ENCODE data around the gene S100A10.

The S100A10 gene

DNA sequence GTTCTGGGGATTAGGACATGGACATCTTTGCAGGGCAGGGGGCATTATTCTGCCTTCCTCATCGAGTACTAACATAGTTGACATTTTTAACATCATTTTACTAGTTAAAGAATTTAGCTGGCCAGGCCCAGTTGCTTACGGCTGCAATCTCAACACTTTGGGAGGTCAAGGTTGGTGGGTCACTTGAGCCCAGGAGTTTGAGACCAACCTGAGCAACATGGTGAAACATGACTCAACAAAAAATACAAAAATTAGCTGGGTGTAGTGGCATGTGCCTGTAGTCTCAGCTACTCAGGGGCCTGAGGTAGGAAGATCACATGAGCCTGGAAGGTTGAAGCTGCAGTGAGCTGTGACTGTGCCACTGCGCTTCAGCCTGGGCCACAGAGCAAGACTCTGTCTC lies 54.5 kb downstream of the S100A10 start:
- no peak for DNase-seq (ENCODE audit: low read depth in 2 of 2, low spot score in 1 of 2)

DNA sequence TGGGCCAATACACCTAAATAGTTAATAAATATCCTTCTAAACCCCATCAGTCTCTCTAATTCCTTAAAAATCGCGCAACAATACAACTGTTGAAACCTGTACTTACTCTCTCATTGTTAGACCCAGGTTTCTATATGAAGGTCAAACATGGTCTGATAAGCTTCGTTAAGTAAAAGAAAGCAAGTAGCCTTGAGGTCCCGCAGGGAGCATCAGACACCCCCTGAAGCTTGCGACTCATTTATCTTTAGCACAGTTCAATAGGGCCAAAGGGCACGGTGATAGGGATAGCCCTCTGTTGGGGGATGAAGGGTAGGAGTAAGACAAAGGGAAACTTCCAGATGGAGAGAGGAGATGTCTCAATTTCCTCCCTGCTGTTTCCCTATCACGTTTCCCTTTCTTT lies 57.0 kb downstream of the S100A10 start:
- DNase-seq (ENCODE audit: low read depth in 2 of 2, low spot score in 1 of 2) = no peak

DNA sequence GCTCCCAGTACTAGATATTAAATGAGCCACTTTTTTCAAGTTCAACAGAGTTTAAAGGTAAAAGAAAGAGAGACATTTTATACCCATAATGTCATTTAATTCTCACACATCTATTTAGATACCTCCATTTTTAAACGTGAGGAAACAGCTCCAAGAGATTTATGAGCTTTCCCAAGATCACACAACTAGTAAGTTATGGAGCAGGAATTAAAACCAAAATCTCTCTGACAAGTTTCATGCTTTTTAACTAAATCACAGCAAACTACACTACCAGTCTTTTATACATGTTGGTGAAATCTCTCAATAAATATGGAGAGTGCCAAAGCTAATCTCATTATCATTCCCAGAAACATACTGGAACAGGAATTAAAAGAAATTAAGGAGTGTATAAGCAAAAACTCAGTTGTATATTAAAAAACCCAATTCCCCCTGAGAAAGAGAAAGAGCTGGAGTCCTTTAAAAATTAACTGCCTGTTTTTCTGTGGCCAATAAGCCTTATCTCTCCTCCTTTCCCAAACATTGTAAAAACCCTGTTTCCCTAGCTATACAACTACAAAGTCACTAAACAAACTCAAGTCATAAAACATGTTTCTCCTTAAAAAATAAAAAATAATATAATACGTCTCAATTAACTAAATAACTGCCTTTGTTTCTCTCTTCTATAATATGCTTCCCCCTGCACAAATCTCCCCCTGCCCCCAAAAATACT lies 57.6 kb downstream of the S100A10 start:
- DNase-seq (ENCODE audit: low read depth in 2 of 2, low spot score in 1 of 2) = no peak

DNA sequence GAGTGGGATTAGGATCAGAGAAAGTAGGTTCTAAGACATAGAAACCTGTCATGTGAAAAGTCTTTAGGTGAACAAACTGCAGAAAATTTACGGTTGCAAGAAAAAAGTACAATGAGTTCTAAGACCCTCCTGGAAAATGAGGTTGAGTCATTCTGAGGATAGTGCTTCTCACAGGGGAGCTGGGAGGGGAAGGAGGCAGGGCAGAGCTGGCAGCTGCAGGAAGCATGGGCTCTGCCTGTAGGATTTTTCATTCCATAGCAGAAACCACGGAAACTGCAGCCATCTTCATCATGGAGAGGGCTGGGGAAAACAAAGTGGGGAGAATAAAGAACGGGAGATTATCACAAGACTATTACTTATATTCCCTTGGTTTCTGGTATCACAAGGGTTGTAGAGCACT lies 58.5 kb downstream of the S100A10 start:
- DNase-seq (ENCODE audit: low read depth in 2 of 2, low spot score in 1 of 2) = no peak

DNA sequence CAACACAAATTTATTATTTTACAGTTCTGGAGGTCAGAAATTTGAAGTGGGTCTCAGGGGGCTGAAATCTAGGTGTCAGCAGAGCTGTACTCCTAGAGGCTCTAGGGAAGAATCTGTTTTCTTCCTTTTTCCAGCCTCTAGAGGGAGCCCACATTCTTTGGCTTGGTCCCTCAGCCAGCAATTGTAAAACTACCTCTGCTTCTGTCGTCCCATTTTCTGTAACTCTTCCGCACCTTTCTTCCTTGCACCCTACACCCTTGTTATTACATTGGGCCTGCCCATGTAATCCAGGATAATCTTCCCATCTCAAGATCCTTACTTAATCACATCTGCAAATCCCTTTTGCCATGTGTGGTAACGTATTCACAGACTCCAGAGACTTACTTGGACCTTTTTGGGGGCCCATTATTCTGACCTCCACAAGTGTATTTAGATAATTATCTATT lies 59.6 kb downstream of the S100A10 start:
- DNase-seq (ENCODE audit: low read depth in 2 of 2, low spot score in 1 of 2) = no peak
